NCI-H82 (cell line): ENCODE measurements around the gene FCAMR.
A peak's percentile ranks its signal among the peaks of the same experiment; 100 is the strongest.
"Not testable (repeated sequence)": the region's sequence is repeated elsewhere in the genome, so short reads cannot be mapped to it uniquely, and the experiment has no call there.

ENCODE experiments used
- DNase-seq: peaks from one replicate; lab custom pipeline; 2025; lab: John Stamatoyannopoulos, UW

FCAMR gene

DNA sequence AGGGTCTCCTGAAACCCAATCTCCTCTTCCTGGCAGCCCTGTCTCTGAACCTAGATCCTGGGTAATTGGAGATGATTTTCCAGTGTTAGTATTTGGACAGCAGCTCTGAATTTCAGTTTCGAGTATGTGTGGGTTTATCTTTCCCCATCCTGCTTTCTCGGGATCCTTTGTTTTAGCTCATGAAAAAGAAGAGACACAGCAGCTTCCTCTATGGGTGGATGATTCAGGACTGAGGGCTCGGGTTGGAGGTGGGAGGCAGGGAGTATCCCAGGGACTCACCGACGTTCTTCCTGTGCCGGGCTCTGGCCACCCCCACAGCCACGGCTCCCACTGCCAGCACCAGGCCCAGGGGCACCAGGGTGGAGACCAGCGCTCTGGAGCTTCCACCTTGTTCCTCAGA lies 38.1 kb downstream of the FCAMR start:
- DNase-seq, result no peak

- no peak for DNase-seq
Measured at GRCh38 chr1:206931709-206932108, 38.6 kb downstream of the FCAMR start.

DNA sequence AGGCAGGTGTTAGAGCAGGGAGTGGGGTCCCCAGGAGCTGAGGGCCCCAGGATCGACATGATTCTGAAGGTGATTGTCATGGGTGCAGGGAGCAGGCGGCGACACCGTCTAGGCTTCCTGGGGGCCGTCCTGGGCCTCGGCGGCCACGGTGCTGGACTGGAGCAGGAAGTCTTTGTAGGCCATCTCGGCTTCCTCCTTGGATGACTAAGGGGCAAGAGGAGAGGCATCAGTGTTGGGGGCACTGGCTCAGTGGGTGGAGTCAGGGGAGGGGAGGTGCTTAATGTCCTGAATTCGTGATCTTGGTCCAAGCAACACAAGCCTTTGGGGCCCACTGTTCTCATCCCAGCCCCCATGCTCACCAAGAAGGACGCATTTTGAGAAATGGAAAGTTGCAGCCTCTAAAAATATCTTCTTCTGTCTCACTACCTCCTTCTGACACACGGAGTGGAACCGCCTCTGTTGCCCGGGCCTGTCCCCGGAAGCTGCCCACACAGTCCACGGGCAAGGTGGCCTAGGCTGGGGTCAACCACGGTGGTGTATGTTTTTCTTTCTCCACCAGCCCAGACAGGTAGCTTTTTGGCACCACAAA lies 40.0 kb downstream of the FCAMR start:
- no peak for DNase-seq

DNA sequence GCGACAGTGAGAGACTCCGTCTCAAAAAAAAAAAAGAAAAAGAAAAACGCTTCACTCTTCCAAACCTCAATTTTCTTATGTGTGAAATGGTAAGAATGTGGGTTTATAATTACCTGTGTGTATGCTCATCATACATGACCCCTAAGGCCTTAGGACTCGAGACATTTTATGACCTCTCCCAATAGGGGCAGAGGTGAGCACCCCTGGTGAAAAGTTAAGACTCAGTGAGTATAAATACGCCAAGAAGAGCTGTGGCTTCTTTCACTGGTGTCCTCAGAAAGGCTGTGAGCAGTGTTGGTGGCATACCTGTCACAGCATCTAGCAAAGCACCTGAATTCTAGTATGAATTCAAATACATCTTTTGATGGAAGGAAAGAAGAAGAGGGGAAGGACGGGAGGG lies 40.7 kb downstream of the FCAMR start:
- DNase-seq, result no peak

- no peak for DNase-seq
Measured at GRCh38 chr1:206926286-206926685, 44.0 kb downstream of the FCAMR start.

DNA sequence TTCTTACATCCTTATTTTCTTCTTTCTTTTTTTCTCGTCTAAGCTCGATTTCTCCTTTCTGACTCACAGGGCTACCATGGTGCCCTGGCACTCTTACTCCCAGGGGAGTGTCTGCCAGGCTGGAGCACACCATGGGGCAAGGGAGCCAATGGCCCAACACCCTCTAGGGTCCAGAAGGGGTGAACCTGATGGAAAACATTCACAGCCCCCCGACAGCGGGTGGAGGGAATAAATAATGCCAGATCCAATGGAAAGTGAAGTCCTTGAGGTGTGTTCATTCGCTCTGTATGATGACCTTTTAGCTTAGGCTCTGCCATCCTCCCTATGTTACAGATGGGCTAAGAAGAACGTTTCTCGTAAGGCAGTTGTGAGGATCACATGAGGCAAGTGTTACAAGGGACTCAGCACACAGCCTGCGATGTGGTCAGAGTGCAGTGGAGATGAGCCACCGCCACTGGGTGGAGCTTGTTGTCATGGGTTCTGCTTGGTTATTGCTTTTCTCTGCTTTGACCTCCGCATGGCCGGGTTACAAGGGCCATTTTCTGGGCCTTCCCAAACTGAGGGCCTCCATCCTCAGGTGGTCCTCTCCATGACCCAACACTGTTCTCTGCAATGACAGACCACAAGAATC lies 45.0 kb downstream of the FCAMR start:
- peak; percentile 42 for DNase-seq

GRCh38 chr1:206924592-206925105 lies 45.6 kb downstream of the FCAMR start:
- DNase-seq, result no peak

DNA sequence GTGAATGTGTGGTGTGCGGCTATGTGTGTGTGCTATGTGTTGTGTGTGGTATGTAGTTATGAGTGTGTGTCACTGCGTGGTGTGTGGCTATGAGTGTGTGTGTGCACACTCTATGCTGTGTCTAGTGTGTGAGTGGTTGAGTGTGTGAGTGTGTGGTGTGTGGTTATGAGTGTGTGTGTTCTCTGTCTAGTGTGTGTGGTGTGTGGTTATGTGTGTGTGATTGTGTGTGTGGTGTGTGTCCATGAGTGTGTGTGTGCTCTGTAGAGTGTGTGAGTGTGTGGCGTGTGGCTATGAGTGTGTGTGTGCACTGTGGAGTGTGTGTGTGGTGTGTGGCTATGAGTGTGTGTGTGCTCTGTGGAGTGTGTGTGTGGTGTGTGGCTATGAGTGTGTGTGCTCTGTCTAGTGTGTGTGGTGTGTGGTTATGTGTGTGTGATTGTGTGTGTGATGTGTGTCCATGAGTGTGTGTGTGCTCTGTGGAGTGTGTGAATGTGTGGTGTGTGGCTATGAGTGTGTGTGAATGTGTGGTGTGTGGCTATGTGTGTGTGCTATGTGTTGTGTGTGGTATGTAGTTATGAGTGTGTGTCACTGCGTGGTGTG lies 46.2 kb downstream of the FCAMR start:
- DNase-seq, result not testable (repeated sequence)

DNA sequence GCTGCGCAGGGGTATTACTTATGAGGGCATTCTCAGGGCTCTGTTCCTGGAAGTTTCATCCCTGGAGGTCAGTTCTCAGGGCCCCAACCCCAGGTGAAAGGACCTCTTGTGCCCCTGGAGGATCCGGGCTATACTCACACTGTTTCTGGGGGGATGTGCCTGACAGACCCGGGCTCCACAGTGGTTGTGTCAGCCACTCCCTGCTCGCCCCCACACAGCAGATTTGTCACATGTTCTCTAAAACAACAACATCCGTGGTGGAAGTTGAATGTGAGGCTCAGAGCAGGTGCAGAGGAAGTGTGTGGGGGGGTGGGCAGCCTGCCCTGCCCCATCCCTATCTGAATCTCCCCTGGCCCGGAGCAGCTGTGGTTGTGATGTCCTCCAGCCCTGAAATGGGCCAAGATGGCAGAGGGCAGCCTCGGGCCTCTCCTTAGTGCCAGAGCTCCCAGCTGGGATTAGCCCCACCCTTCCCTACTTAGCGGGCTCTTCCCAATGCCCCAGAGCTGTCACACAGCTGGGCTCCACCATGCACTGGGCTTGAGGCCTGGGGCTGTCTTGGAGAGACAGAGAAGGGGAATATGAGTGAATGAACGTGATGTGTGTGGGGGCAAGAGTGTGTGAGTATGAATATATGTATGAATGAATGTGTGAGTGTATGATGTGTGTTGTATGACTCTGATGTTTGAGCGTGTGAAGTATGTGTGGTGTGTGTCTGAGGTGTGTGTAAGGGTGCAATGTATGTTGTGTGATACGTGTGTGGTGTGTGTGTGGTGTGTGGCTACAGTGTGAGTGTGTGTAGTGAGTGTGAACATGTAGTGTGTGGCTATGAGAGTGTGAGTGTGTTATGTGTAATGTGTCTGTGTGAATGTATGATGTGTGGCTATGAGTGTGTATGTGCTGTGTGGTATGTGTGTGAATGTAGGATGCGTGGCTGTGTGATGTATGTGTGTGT lies 47.0 kb downstream of the FCAMR start:
- no peak for DNase-seq

- no peak for DNase-seq
Measured at GRCh38 chr1:206922524-206922923, 47.7 kb downstream of the FCAMR start.

DNA sequence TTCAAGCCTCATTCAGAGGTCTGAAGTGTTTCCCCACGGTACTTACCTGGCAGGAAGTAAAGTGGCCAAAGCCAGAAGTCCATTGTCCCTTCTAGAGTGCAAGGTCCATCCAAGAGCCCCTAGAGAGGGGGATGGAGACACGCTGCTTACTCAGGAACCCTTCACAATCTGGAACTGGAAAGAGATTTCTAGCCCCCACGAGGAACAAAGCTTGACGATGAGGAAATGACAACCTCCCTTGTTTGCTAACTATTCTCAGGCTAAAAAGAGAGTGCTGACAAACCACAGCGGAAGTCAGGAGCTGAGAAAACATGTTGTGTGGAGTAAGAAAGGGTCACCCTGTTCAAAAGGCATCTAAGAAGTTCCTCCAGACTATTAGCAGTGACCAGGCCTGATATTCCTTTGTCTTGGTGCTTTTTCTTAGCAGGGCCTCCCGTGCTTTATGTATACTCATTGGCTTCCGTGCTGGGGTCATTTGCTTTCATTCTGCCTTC lies 48.4 kb downstream of the FCAMR start, which contains the start of gene FCMR:
TSS of gene FCMR (minus strand) at position 170 of the 494 bp plus-strand sequence. CDS start at position 83, 87 bp downstream.
- no peak for DNase-seq

- DNase-seq, result no peak
Measured at GRCh38 chr1:206918076-206918475, 52.2 kb downstream of the FCAMR start.

DNA sequence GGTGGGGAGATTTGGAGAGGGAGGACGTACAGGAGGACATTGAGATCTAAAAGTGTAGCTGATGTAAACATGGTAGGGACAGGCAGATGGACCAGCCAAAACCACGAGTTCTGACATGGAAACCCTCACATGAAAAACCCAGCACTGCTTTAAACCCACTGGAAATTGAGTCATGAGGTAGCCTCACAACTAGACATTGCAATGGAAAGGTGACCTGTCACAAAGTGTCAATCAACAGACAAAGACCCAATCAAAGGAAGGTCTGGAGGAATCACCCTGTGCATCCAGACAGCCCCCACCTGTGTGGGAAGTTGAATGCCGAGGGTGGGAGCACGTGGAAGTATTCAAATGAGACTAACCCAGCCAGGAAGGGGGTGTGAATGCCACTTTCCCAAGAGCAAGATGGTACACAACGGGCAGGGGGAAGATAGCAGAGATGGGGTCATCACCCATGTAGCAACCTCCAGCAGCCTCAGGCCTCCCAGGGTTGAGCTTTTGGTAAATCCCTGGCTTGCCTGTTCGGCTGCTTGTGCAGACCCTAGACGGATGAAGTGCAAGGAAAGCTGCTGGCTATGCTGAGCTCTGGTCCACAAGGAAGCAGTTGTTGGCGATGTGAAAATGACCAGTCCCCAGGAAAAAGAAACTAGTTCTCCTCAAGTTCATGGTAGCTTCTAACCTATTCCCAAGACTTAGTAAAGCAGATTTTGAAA lies 54.1 kb downstream of the FCAMR start:
- DNase-seq, result no peak

- no peak for DNase-seq
Measured at GRCh38 chr1:206915030-206915735, 55.1 kb downstream of the FCAMR start.

DNA sequence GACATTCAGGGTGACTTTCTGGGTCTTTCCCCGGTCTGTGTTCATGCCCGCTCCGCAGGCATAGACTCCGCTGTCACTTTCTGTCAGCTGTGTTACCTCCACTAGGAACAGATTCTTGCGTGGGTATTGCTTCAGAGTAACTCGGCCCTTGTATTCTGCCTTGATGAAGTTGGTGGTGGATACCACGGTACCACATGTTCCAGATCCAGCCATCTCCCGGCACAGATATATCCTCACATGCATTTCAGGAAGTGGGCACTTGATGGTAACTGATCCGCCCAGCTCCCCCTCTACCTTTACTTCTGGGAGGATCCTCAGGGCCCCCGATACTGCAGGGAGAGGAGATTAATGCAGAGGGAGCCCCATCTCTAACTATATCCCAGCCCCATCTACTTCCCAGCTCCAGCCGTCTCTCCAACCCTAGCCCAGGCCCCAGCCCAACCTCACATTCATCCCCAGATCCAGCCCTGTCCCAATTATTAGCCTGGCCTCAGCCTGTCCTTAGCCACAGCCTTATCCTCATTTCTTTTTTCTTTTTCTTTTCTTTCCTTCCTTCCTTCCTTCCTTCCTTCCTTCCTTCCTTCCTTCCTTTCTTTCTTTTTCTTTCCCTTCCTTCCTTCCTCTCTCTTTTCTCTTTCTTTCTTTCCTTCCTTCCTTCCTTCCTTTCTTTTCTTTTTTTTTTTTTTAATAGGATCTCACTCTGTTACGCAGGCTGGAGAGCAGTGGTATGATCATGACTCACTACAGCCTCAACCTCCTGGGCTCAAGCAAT lies 56.3 kb downstream of the FCAMR start:
- DNase-seq, result no peak

DNA sequence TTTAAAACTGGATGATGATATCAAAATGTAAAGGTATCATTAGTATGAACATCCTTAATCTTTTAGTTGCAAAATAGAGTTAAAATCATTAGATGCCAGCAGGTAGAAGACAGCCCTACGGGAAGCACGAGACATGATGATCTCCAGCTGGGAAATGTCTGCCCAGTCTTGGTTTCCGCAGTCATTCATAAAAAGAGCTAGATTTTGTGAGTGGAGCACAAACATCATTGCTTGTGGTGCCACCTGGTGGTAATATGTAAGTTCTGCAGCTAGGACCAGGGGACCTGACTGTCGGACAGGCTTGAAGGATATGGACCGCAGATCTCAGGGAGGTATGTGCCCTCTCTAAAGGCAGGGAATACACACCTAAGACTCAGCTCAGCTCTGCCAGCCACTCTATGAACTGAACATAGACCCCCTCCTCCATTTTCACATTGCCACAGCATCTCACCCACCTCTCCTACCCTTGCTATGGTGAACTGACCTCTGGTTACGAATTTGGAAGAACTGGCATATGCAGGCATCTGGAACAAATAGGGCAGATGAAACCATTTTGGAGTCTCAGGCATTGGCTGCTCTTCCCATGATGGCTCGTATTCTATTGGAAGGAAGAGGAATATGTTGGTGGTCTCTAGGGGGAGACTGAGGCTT lies 57.7 kb downstream of the FCAMR start:
- peak; percentile 90 for DNase-seq

DNA sequence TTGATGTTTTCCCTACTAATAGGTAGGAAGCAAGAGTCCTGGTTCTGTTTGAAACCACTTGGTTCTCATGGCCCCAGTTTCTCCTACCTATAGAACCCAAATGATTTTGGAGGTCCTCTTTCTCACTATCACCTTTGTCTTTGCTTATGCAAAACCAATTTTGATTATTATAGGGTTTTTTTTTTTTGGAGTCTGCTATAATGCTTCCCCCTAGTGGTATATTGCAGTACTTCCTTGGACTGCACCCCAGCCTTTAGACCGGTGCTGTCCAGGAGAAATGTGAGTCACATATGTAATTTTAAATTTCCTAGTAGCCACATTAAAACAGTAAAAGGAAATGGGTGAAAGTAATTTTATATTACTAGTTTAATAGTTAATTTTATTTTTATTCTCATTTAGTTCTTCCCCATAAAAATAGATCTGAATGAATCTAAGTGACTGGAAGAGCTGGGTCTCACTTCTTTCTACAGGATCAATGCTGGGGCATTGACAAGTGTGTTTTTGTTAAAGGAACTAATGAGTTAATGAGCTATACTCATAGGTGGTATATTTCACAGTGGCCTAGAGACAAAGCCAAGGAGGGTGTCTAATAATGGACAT lies 59.1 kb downstream of the FCAMR start:
- DNase-seq, result peak; percentile 63

DNA sequence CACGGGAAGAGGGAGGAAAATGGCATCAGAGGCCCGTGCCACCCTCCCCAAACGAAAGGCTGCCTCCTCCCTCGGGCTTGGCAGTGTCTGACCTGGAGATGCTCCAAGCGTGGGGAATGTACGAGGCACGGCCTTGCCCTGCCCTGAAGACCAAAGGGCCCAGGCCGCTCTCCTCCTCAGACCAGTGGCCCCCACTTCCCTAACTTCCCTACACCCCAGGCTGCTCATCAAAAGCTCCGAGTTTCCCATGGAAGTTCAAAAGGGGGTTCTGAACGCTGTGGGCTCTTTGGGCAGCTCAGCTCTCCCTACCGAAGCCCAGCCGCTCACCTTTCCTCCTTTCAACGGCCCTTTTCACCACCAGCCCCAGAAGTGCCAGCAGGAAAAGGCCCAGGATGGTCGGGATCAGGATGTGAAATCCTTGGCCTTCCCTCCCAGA lies 60.4 kb downstream of the FCAMR start:
- DNase-seq, result no peak
